Cardiac muscle cell (in vitro differentiated cells and primary cell): ENCODE measurements around the gene ZNF670. TPM values are rescaled to one million over a fixed set of nuclear protein-coding genes. Genes with fewer than 3 reads are reported as not detected.

Experiments
- DNase-seq, 2 donors: peaks; one replicate each; pipeline versions ENCODE4 v3.0.0 to v3.0.0-alpha.2; 2010 to 2017; ENCODE audit warnings: low read depth in 1 of 2, low spot score in 1 of 2
- H3K27ac ChIP-seq: fragments of 200-600 bp; sonication (generic); 2 replicates; pipeline ENCODE4 v1.5.1; 2016
- H3K27me3 ChIP-seq: fragments of 200-600 bp; sonication (generic); 2 replicates; pipeline ENCODE4 v1.6.0; 2016; ENCODE audit warnings: control low read depth
- H3K36me3 ChIP-seq: fragments of 200-600 bp; sonication (generic); 2 replicates; pipeline ENCODE4 v1.5.1; 2016; ENCODE audit warnings: control low read depth
- H3K4me1 ChIP-seq: fragments of 200-600 bp; sonication (generic); 2 replicates; pipeline ENCODE4 v1.8.1; 2017; ENCODE audit warnings: low read depth, mild to moderate bottlenecking, mixed run types
- H3K4me3 ChIP-seq: fragments of 200-600 bp; sonication (generic); 2 replicates; pipeline ENCODE4 v1.5.1; 2016; ENCODE audit warnings: mild to moderate bottlenecking
- H3K9me3 ChIP-seq: fragments of 200-600 bp; sonication (generic); 2 replicates; pipeline ENCODE4 v1.5.1; 2017; ENCODE audit warnings: low read depth, mild to moderate bottlenecking, control low read depth
- CTCF ChIP-seq: IDR thresholded peaks from 2 replicates; pipeline ENCODE4 v1.5.1; 2012; ENCODE audit warnings: low read depth, mild to moderate bottlenecking, low read length
- polyA plus RNA-seq: library from polyadenylated mRNA; unstranded; fragments of >200 nt; fragmentation: Nextera tagmentation; extraction: Ambion mirVana; gene quantifications from 2 replicates; pipeline ENCODE4 v1.2.1, GENCODE V29; 2016
- total RNA-seq: library from RNA; depleted of rRNA; stranded (reverse); fragments of >200 nt; gene quantifications from 2 replicates; pipeline ENCODE4 v1.2.3, GENCODE V29; 2016

ZNF670 gene
- total and polyA plus RNA-seq, 2 experiments from 2014 or later, result 1.3 to 1.4 TPM

DNA sequence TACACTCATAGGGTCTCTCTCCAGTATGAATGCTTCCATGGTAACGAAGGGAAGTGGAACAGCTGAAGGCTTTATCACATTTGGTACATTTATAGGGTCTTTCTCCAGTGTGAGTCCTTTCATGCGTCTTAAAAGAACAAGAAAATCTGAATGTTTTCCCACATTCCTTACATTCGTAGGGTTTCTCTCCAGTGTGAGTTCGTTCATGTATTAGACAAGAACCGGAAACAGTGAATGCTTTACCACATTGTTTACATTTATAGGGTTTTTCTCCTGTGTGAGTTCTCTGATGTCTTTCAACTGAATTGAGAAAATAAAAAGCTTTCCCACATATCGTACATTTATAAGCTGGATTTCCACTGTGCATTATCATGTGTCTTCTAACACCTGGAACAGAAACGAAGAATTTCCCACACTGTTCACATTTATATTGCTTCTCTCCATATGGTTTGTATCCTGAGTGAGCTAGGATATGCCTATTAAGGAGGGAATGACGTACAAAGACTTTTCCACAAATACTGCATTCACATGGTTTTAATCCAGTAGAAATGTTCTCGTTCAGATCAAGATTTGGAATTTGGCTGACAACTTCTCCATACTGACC is 22.2 kb upstream of the ZNF670 start:
- TF ChIP-seq CTCF, result no peak

DNA sequence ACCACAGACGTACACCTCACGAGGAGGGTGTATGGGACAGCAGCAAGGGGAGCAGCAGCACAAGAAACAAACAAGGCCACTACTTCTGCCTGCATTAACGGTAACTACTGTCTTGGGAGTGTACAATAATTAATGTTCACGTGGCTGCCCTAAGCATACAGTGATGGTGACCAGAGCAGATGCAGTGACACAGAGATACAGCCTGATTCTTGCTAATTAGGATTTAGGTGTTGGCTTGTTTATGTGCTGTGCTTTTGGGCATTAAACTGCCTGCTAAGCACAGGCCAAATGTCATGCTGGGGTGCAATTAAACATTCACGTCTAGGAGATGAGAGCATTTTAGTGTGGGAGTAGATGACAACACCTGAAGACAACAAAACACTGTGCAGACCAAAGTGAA is 18.3 kb upstream of the ZNF670 start:
- Histone ChIP-seq H3K27me3 (no peaks in the 10 kb centered on the region), H3K9me3 (no peaks in the 10 kb centered on the region), H3K4me1 (no peaks in the 10 kb centered on the region), H3K36me3 (peaks cover 26% of the 10 kb centered on the region), H3K27ac (no peak overlapping the region), H3K4me3 (no peak overlapping the region)
- TF ChIP-seq CTCF, result no peak
- DNase-seq, result no peak

More for the DNA sequence above, 22.2 kb upstream of the ZNF670 start:
- no peaks in the 10 kb centered on the region for H3K27me3 ChIP-seq
- no peak overlapping the region for H3K27ac ChIP-seq
- H3K36me3 ChIP-seq, result peaks cover 26% of the 10 kb centered on the region
- H3K4me3 ChIP-seq, result no peak overlapping the region
- DNase-seq, result no peak
- peaks cover 4% of the 10 kb centered on the region for H3K4me1 ChIP-seq
- no peaks in the 10 kb centered on the region for H3K9me3 ChIP-seq

- H3K27me3 ChIP-seq, result no peaks in the 10 kb centered on the region
- no peak for DNase-seq
- H3K36me3 ChIP-seq, result peaks cover 24% of the 10 kb centered on the region
- no peak for TF ChIP-seq CTCF
- no peaks in the 10 kb centered on the region for H3K9me3 ChIP-seq
- no peak overlapping the region for H3K27ac ChIP-seq
- H3K4me1 ChIP-seq, result no peaks in the 10 kb centered on the region
- H3K4me3 ChIP-seq, result no peak overlapping the region
Observed at GRCh38 chr1:247096544-247096943, 17.9 kb upstream of the ZNF670 start.

DNA sequence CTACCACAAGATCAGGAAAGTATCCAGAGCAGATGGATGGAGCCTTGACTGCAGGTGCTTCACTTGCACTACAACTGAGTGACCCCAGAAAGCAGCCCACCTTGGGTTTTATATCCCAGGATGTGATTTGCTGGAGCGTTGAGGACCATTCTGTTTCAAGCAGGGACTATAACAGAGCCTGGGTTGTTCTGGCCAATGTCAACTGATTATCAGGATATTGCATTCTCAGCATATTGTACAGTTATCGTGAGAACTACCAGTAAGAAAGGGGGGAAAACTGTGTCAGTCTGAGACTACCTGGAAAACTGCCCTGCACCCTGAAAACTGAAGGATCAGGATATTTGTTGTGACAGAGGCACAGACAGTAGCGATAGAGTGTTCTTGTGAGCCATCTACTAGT is 17.5 kb upstream of the ZNF670 start:
- no peak for DNase-seq
- TF ChIP-seq CTCF, result no peak
- no peaks in the 10 kb centered on the region for H3K4me1 ChIP-seq
- H3K27me3 ChIP-seq, result no peaks in the 10 kb centered on the region
- H3K36me3 ChIP-seq, result peaks cover 19% of the 10 kb centered on the region
- H3K9me3 ChIP-seq, result no peaks in the 10 kb centered on the region
- H3K4me3 ChIP-seq, result no peak overlapping the region
- no peak overlapping the region for H3K27ac ChIP-seq

GRCh38 chr1:247090455-247090854 is 11.8 kb upstream of the ZNF670 start:
- H3K27ac ChIP-seq, result no peak overlapping the region
- no peaks in the 10 kb centered on the region for H3K4me1 ChIP-seq
- no peak for DNase-seq
- TF ChIP-seq CTCF, result no peak
- H3K27me3 ChIP-seq, result no peaks in the 10 kb centered on the region
- no peak overlapping the region for H3K4me3 ChIP-seq
- no peaks in the 10 kb centered on the region for H3K9me3 ChIP-seq
- no peaks in the 10 kb centered on the region for H3K36me3 ChIP-seq
